K562 (cell line): ENCODE data around the gene DNAH17. TPM values are rescaled to one million over a fixed set of nuclear protein-coding genes. Genes with fewer than 3 reads are reported as not detected.

Experiments used
- ARID1B ChIP-seq: fragments of 450-650 bp; IDR thresholded peaks from 2 replicates; pipeline ENCODE4 v1.6.1; 2016; ENCODE audit warnings: antibody characterized with exemption, mild to moderate bottlenecking, inconsistent platforms
- BACH1 ChIP-seq: fragments of 200-800 bp; sonication (Bioruptor generic); IDR thresholded peaks from 2 replicates; pipeline ENCODE4 v1.6.1; 2016; ENCODE audit warnings: missing genetic modification characterization, missing compliant biosample characterization
- GATA2 ChIP-seq: sonication (generic); formaldehyde crosslinking; IDR thresholded peaks from 2 replicates; pipeline ENCODE4 v1.4.0; 2020; ENCODE audit warnings: mild to moderate bottlenecking, missing genetic modification reagents
- HDAC1 ChIP-seq, 2 experiments: fragments of 450-650 bp; IDR thresholded peaks; 2 replicates each; pipeline ENCODE4 v1.6.1; 2016 to 2017; ENCODE audit warnings: inconsistent platforms in 1 of 2, mild to moderate bottlenecking in 1 of 2, moderate library complexity in 1 of 2
- HNRNPLL ChIP-seq: fragments of 200-400 bp; formaldehyde crosslinking; IDR thresholded peaks from 2 replicates; pipeline ENCODE4 v1.6.1; 2017; ENCODE audit warnings: low read length, low read depth, mild to moderate bottlenecking; ENCODE audit not compliant: poor library complexity, severe bottlenecking
- ILF3 ChIP-seq: fragments of 450-650 bp; IDR thresholded peaks from 2 replicates; pipeline ENCODE4 v1.6.1; 2018; ENCODE audit warnings: antibody characterized with exemption, mild to moderate bottlenecking, moderate library complexity, borderline replicate concordance
- MAFG ChIP-seq: fragments of 450-650 bp; conservative IDR thresholded peaks from 2 replicates; pipeline ENCODE4 v1.6.1; 2016; ENCODE audit warnings: missing genetic modification characterization, missing compliant biosample characterization
- MECOM ChIP-seq: fragments of 250-450 bp; sonication (Bioruptor Pico); IDR thresholded peaks from 2 replicates; pipeline ENCODE4 v1.8.0; 2022; ENCODE audit warnings: inconsistent platforms
- MTA2 ChIP-seq: fragments of 450-650 bp; IDR thresholded peaks from 2 replicates; pipeline ENCODE4 v1.6.1; 2016; ENCODE audit warnings: low read depth
- PHB2 ChIP-seq: fragments of 450-650 bp; IDR thresholded peaks from 2 replicates; pipeline ENCODE4 v1.6.1; 2017; ENCODE audit warnings: low read depth
- RBM22 ChIP-seq: fragments of 200-400 bp; formaldehyde crosslinking; IDR thresholded peaks from 2 replicates; pipeline ENCODE4 v1.6.1; 2018; ENCODE audit warnings: low read length, low read depth; ENCODE audit not compliant: poor library complexity, severe bottlenecking
- SMAD3 ChIP-seq: fragments of 450-650 bp; formaldehyde crosslinking; conservative IDR thresholded peaks from 2 replicates; pipeline ENCODE4 v1.4.0; 2020; ENCODE audit warnings: mild to moderate bottlenecking
- SOX6 ChIP-seq: fragments of 450-650 bp; IDR thresholded peaks from 2 replicates; pipeline ENCODE4 v1.6.1; 2014; ENCODE audit warnings: mild to moderate bottlenecking
- STAT5B ChIP-seq: fragments of 250-450 bp; sonication (Bioruptor Pico); IDR thresholded peaks from 2 replicates; pipeline ENCODE4 v1.8.0; 2021; ENCODE audit warnings: mild to moderate bottlenecking, inconsistent platforms
- TBL1XR1 ChIP-seq, 2 experiments: IDR thresholded peaks; 2 replicates each; pipeline ENCODE4 v1.6.1; 2012; ENCODE audit warnings: improper control_type of control experiment in 2 of 2, low read length in 2 of 2, mild to moderate bottlenecking in 1 of 2
- UBTF ChIP-seq, 2 experiments: IDR thresholded peaks; 2 replicates each; pipeline ENCODE4 v1.6.1; 2012; ENCODE audit warnings: improper control_type of control experiment in 2 of 2, low read depth in 2 of 2, low read length in 2 of 2, borderline replicate concordance in 1 of 2
- ZNF146 ChIP-seq: IDR thresholded peaks from one replicate; pipeline ENCODE4 v1.6.1; 2018; ENCODE audit warnings: missing compliant biosample characterization; ENCODE audit not compliant: unreplicated experiment
- ZNF408 ChIP-seq: fragments of 250-450 bp; sonication (Bioruptor Pico); IDR thresholded peaks from 2 replicates; pipeline ENCODE4 v1.4.0; 2020; ENCODE audit warnings: low read depth, mild to moderate bottlenecking, moderate library complexity
- ZNF644 ChIP-seq: fragments of 200-800 bp; sonication (Bioruptor generic); IDR thresholded peaks from 2 replicates; pipeline ENCODE4 v1.6.1; 2016; ENCODE audit warnings: low read depth, missing genetic modification characterization, missing compliant biosample characterization
- ZNF780A ChIP-seq: fragments of 250-450 bp; sonication (Bioruptor Pico); IDR thresholded peaks from 2 replicates; pipeline ENCODE4 v1.5.0; 2021; ENCODE audit warnings: mild to moderate bottlenecking
- ZSCAN29 ChIP-seq: fragments of 450-650 bp; IDR thresholded peaks from 2 replicates; pipeline ENCODE4 v1.6.1; 2017
- polyA plus RNA-seq, 8 experiments: library from polyadenylated mRNA; depleted of rRNA in 4 of 8; stranded (reverse) in 5 of 8; unstranded in 3 of 8; fragments of >200 nt; fragmentation: Nextera tagmentation in 2 of 8; fragmentation: Illumina TruSeq in 1 of 8; extraction: Ambion mirVana in 2 of 8; extraction: Trizol in 1 of 8; gene quantifications; 2 replicates each; pipeline versions ENCODE4 v1.2.1 to v1.2.3, GENCODE V29; 2011 to 2014; ENCODE audit warnings: inconsistent platforms in 1 of 8, missing spikeins in 1 of 8
- total RNA-seq, 7 experiments: library from RNA; depleted of rRNA in 6 of 7; stranded (reverse); fragments of >200 nt in 6 of 7; fragmentation: Illumina TruSeq in 2 of 7; extraction: Trizol in 2 of 7; gene quantifications; 2 replicates each; pipeline versions ENCODE4 v1.2.1 to v1.2.3, GENCODE V29; 2011 to 2021; ENCODE audit warnings: low replicate concordance in 1 of 7
- TF ChIP-seq, protein P1 (sequence below): fragments of 200-800 bp; sonication (Bioruptor generic); IDR thresholded peaks from 2 replicates; pipeline ENCODE4 v1.6.1; 2017; ENCODE audit warnings: missing genetic modification characterization, missing compliant biosample characterization
- TF ChIP-seq, protein P2 (sequence below): fragments of 250-450 bp; sonication (Bioruptor Pico); IDR thresholded peaks from 2 replicates; pipeline ENCODE4 v1.8.0; 2021; ENCODE audit warnings: moderate library complexity, mild to moderate bottlenecking, inconsistent platforms
- TF ChIP-seq, protein P3 (sequence below): fragments of 450-650 bp; IDR thresholded peaks from 2 replicates; pipeline ENCODE4 v1.6.1; 2016

DNAH17 gene
- total and polyA plus RNA-seq, 9 of the 15 experiments (the other 6 are each of a cell fraction or from before 2014, with no cell fraction given) = under 0.01 to 0.06 (median 0.03) TPM; not detected in 5

GRCh38 chr17:78411241-78411857 is 165.8 kb downstream of the DNAH17 start (continued):
- TF ChIP-seq UBTF (IDR thresholded peaks at IDR 0.05; ENCODE audit: borderline replicate concordance in 1 of 2, low read depth in 2 of 2, low read length in 2 of 2) (0 out of 4 replicates have a peak, but pooled peaks of 1 of the 2 experiments have one; percentile 25), SMAD3 (CRISPR knock-in tag) (no peak), PHB2 (no peak), ZSCAN29 (no peak), MAFG (tag) (0 out of 2 replicates have a peak, but pooled peaks have one; percentile 26), BACH1 (tag) (no peak), MECOM (CRISPR knock-in tag) (no peak), RBM22 (no peak), HDAC1 (IDR thresholded peaks at IDR 0.05) (peak in 1 of 2 experiments; percentile 88; a peak in 2 of 4 replicates), ZNF408 (CRISPR knock-in tag) (no peak), STAT5B (no peak), HNRNPLL (no peak), SOX6 (0 out of 2 replicates have a peak, but pooled peaks have one; percentile 28), ZNF644 (tag) (no peak), ZNF780A (CRISPR knock-in tag) (no peak), GATA2 (CRISPR knock-in tag) (0 out of 2 replicates have a peak, but pooled peaks have one; percentile 9), ARID1B (peak; percentile 80), ZNF146 (no peak), TBL1XR1 (IDR thresholded peaks at IDR 0.05; ENCODE audit: low read length in 2 of 2) (0 out of 4 replicates have a peak, but pooled peaks of 1 of the 2 experiments have one; percentile 21), ILF3 (no peak), MTA2 (0 out of 2 replicates have a peak, but pooled peaks have one; percentile 28)
- TF ChIP-seq, protein P1, sequence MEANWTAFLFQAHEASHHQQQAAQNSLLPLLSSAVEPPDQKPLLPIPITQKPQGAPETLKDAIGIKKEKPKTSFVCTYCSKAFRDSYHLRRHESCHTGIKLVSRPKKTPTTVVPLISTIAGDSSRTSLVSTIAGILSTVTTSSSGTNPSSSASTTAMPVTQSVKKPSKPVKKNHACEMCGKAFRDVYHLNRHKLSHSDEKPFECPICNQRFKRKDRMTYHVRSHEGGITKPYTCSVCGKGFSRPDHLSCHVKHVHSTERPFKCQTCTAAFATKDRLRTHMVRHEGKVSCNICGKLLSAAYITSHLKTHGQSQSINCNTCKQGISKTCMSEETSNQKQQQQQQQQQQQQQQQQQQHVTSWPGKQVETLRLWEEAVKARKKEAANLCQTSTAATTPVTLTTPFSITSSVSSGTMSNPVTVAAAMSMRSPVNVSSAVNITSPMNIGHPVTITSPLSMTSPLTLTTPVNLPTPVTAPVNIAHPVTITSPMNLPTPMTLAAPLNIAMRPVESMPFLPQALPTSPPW = 0 out of 2 replicates have a peak, but pooled peaks have one; percentile 25
- TF ChIP-seq, protein P2, sequence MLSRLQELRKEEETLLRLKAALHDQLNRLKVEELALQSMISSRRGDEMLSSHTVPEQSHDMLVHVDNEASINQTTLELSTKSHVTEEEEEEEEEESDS (CRISPR knock-in tag) = no peak
- TF ChIP-seq, protein P3, sequence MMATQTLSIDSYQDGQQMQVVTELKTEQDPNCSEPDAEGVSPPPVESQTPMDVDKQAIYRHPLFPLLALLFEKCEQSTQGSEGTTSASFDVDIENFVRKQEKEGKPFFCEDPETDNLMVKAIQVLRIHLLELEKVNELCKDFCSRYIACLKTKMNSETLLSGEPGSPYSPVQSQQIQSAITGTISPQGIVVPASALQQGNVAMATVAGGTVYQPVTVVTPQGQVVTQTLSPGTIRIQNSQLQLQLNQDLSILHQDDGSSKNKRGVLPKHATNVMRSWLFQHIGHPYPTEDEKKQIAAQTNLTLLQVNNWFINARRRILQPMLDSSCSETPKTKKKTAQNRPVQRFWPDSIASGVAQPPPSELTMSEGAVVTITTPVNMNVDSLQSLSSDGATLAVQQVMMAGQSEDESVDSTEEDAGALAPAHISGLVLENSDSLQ = peak; percentile 81
